AG09319 (cell line): Measurements from ENCODE around the gene ADGRG6.

ENCODE experiments used
- DNase-seq: peaks from one replicate; pipeline ENCODE4 v3.0.0-alpha.2; 2010; ENCODE audit warnings: low read depth; ENCODE audit errors: extremely low read depth
- TF ChIP-seq, protein P1 (sequence below): IDR thresholded peaks from 2 replicates; pipeline ENCODE4 v1.5.1; 2011; ENCODE audit warnings: low read depth, mild to moderate bottlenecking, inconsistent platforms, low read length, moderate library complexity

ADGRG6 gene

DNA sequence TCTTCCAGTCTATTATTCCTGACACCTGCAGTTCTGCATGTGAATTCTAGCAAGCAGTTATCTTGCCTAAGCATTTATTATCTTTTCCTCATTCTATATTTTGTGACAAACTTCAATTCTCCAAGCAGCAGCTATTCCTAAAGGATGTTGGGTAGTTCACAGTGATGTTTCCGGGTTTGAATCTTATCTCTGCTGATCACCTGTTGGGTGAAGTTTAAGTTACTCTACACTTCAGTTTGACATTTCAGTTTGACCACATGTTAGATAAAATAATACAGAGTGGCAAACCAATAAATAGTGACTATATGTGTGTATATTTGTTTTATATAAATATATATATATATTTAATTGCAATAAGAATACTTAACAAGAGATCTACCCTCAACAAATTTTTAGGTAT is 168.6 kb downstream of the ADGRG6 start:
- TF ChIP-seq, protein P1, sequence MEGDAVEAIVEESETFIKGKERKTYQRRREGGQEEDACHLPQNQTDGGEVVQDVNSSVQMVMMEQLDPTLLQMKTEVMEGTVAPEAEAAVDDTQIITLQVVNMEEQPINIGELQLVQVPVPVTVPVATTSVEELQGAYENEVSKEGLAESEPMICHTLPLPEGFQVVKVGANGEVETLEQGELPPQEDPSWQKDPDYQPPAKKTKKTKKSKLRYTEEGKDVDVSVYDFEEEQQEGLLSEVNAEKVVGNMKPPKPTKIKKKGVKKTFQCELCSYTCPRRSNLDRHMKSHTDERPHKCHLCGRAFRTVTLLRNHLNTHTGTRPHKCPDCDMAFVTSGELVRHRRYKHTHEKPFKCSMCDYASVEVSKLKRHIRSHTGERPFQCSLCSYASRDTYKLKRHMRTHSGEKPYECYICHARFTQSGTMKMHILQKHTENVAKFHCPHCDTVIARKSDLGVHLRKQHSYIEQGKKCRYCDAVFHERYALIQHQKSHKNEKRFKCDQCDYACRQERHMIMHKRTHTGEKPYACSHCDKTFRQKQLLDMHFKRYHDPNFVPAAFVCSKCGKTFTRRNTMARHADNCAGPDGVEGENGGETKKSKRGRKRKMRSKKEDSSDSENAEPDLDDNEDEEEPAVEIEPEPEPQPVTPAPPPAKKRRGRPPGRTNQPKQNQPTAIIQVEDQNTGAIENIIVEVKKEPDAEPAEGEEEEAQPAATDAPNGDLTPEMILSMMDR, result no peak
- no peak for DNase-seq

DNA sequence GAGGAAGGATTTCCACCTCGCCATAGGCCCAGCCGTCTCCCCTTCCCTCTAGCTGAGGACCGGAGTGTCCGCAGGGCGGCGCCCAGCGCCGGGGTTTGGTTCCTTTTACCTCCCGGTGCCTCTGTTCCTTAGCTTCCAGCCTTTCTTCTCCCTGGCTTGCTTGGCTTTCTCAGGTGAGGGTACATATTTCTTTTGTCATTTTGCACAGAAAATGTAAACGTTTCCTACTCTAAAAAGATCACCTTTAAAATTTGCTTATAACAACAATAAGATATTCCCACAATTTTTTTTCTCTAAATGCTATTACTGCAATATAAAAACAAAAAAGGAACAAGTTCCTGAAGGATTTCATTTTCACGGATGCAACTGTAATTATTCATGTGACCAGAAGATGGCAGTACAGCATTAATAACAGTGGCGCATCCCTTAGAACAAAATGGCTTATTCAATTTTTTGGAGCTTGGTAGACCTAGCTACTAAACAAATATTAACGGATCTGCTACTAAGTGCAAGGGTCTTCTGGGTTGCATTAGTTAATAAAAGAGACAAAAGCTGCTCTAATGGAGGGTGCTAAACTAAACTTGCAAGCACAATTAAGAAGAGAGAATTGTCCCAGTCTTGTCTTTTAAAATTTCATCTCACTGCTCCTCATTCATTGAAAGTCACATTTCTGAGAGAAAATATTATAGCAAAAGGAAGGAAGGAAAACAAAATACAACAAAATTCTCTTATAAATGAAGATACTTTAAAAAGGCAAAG is 172.9 kb downstream of the ADGRG6 start:
- TF ChIP-seq, protein P1, result peak; percentile 49
- peak; percentile 19 for DNase-seq

DNA sequence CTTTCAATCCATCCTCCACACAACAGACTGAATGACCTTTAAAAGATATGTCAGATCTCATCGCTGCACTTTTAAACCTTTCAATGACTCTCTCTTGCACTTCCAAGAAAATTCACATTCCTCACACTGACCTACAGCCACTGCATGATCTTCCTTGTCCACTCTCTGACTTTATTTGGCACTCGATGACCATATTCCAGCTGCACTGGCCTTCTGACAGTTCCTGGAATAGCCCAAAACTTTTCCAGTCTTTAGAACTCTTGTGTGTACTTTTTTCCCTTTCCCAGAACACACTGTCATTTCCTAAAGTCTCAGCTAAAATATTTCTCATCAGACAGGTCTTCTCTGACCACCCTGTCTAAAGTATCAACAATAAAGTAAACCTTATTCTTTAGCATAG is 174.6 kb downstream of the ADGRG6 start:
- TF ChIP-seq, protein P1, result no peak
- no peak for DNase-seq

DNA sequence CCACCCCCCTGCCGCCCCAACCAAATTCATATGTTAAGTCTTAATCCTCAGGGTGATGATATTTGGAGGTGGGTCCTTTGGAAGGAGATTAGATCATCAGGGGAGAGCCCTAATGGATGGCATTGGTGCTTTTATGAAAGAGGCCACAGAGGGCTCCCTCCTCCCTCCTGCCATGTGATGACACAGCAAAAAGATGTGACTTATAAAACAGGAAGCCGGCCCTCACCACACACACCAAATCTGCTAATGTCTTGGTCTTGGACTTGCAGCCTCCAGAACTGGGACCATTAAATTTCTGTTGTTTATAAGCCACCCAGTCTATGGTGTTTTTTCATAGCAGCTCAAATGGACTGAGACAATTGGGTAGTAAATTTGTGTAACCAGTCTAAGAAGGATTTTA is 176.3 kb downstream of the ADGRG6 start:
- TF ChIP-seq, protein P1, result no peak
- no peak for DNase-seq

DNA sequence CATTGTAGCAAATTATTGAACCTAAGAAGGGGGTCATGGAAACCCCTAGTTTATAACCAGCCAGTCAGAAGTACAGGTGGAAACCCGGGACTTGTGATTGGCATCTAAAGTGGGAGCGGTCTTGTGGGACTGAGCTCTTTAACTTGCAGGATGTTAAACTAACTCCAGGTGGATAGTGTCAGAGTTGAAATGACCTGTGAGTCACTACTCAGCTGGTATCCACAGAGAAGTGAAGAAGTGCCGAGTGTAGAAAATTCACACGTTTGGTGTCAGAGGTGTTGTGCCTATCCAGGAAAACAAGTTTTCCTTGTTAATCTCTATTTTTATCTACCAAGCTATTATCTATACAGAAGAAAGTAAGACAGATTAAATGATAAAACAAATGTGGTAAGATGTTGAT is 179.7 kb downstream of the ADGRG6 start:
- DNase-seq, result no peak
- TF ChIP-seq, protein P1, result no peak

DNA sequence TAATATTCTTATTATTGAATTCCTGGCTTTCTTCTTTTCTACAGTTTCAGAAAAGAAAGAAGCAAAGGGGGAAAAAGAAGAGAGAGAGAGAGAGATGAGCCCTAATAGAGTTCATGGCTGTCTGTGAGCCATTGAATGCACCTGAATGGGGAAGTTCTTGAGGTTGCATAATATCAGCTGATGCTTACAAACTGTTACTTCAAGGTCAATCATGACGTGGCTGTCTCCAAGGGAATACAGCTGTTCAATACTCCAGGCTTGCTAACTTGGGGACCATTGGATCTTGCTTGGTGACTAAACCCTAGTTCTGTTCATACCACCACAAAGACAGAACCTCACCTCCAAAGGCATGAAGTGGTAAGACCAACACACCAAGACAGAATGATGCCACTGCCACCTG is 180.4 kb downstream of the ADGRG6 start:
- TF ChIP-seq, protein P1, result no peak
- no peak for DNase-seq

DNA sequence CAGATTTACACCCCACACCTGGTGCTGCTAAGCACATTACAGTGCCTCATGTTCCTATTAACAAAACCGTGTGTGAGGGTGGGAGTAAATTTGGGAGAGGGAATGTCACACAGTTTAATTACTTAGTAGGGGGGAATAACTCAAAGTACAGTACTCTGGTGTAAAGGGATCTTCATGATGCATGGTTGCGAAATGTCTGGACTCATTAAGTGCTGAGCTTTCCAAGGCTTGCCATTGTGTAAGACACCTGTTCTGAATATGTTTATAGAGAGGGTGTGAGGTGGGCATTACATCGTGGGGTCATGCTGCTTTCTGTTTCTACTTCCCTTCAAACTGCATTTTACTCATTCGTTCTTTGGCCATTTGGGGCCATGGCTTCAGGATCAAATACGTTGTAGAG is 181.2 kb downstream of the ADGRG6 start:
- TF ChIP-seq, protein P1, result no peak
- DNase-seq, result no peak
